Keratinocyte (primary cell): ENCODE data around the gene OR8A1. TPM values are rescaled to one million over a fixed set of nuclear protein-coding genes. Genes with fewer than 3 reads are reported as not detected.

Experiments
- DNase-seq: peaks from one replicate; pipeline ENCODE4 v3.0.0-alpha.2; 2011; ENCODE audit warnings: low read depth, missing footprints, low spot score
- FAIRE-seq: peaks from 2 replicates; lab custom pipeline; 2011; peaks lifted over from hg19 to GRCh38; lab: Jason Lieb, UNC
- H2AFZ ChIP-seq: 2 replicates; pipeline ENCODE4 v1.6.0; 2012; ENCODE audit warnings: low read length, control low read depth, inconsistent platforms; ENCODE audit not compliant: control insufficient read depth
- H3K27ac ChIP-seq: 2 replicates; pipeline ENCODE4 v1.5.1; 2011; ENCODE audit warnings: low read length; ENCODE audit not compliant: control insufficient read depth, insufficient read depth
- H3K27me3 ChIP-seq: 3 replicates; pipeline ENCODE4 v1.6.0; 2011; ENCODE audit warnings: low read length; ENCODE audit not compliant: control insufficient read depth, insufficient read depth; ENCODE audit errors: extremely low read depth
- H3K36me3 ChIP-seq, 2 experiments: 2 replicates in 1 of 2; 3 replicates in 1 of 2; pipeline ENCODE4 v1.5.1; 2011; ENCODE audit warnings: low read length in 2 of 2, mild to moderate bottlenecking in 1 of 2; ENCODE audit not compliant: control insufficient read depth in 2 of 2, insufficient read depth in 2 of 2; ENCODE audit errors: extremely low read depth in 1 of 2
- H3K4me1 ChIP-seq: 3 replicates; pipeline ENCODE4 v1.5.1; 2011; ENCODE audit warnings: low read length; ENCODE audit not compliant: control insufficient read depth, insufficient read depth; ENCODE audit errors: extremely low read depth
- H3K4me2 ChIP-seq: 3 replicates; pipeline ENCODE4 v1.6.0; 2011; ENCODE audit warnings: low read depth, low read length; ENCODE audit not compliant: control insufficient read depth, insufficient read depth; ENCODE audit errors: extremely low read depth
- H3K4me3 ChIP-seq, 3 experiments: fragments of 200-600 bp in 1 of 3; sonication (generic) in 1 of 3; 2 replicates in 2 of 3; 3 replicates in 1 of 3; pipeline ENCODE4 v1.5.1; 2011 to 2016; ENCODE audit warnings: low read length in 3 of 3, mild to moderate bottlenecking in 3 of 3, control low read depth in 2 of 3, inconsistent platforms in 1 of 3, low read depth in 1 of 3, mixed read lengths in 1 of 3, mixed run types in 1 of 3, moderate library complexity in 1 of 3; ENCODE audit not compliant: control insufficient read depth in 2 of 3, insufficient read depth in 2 of 3; ENCODE audit errors: extremely low read depth in 1 of 3
- H3K79me2 ChIP-seq: 2 replicates; pipeline ENCODE4 v1.6.0; 2012; ENCODE audit warnings: low read length; ENCODE audit not compliant: control insufficient read depth, insufficient read depth
- H3K9ac ChIP-seq: 3 replicates; pipeline ENCODE4 v1.6.0; 2011; ENCODE audit warnings: low read length; ENCODE audit not compliant: control insufficient read depth, insufficient read depth; ENCODE audit errors: extremely low read depth
- H3K9me1 ChIP-seq: 3 replicates; pipeline ENCODE4 v1.6.0; 2011; ENCODE audit warnings: low read length; ENCODE audit not compliant: control insufficient read depth, insufficient read depth; ENCODE audit errors: extremely low read depth
- H3K9me3 ChIP-seq: 2 replicates; pipeline ENCODE4 v1.5.1; 2012; ENCODE audit warnings: low read depth, low read length; ENCODE audit not compliant: control insufficient read depth
- H4K20me1 ChIP-seq: 3 replicates; pipeline ENCODE4 v1.6.0; 2011; ENCODE audit warnings: low read length; ENCODE audit not compliant: control insufficient read depth, insufficient read depth; ENCODE audit errors: extremely low read depth
- CTCF ChIP-seq, 3 experiments: IDR thresholded peaks in 1 of 3; conservative IDR thresholded peaks in 1 of 3; optimal IDR thresholded peaks in 1 of 3; 2 replicates in 2 of 3; 3 replicates in 1 of 3; pipeline versions ENCODE3 to v1.5.1; 2011; ENCODE audit warnings: low read length in 3 of 3, mild to moderate bottlenecking in 3 of 3, moderate library complexity in 2 of 3, control low read depth in 1 of 3, inconsistent platforms in 1 of 3; ENCODE audit not compliant: insufficient read depth in 2 of 3; ENCODE audit errors: extremely low read depth in 1 of 3
- EZH2 ChIP-seq: IDR thresholded peaks from one replicate; pipeline ENCODE4 v1.6.1; 2012; ENCODE audit warnings: inconsistent platforms, mild to moderate bottlenecking, low read length, moderate library complexity
- dilution Hi-C: fragments of 300-500 bp; cut with MboI; formaldehyde crosslinking; loops from one replicate; pipeline ENCODE4 v1.7.0; 2020; ENCODE audit warnings: low sequenced_read_pairs; ENCODE audit not compliant: extremely low pct_ligation_motif_present
- polyA plus RNA-seq, 5 experiments: library from polyadenylated mRNA; depleted of rRNA in 3 of 5; stranded (reverse) in 3 of 5; stranded (forward) in 1 of 5; unstranded in 1 of 5; fragments of >200 nt; gene quantifications; 1 replicate in 1 of 5; 2 replicates in 3 of 5; 3 replicates in 1 of 5; pipeline versions ENCODE4 v1.2.1 to v1.2.3, GENCODE V29; 2011 to 2012; ENCODE audit warnings: missing spikeins in 2 of 5, low read depth in 1 of 5, low replicate concordance in 1 of 5

OR8A1 gene
- polyA plus RNA-seq, 1 donor (not counting 4 experiments of a cell fraction or from before 2014, with no cell fraction given), result not detected

- Histone ChIP-seq H2AFZ (no peak overlapping the region), H3K9me1 (no peaks in the 10 kb centered on the region), H3K4me2 (no peak overlapping the region), H4K20me1 (no peaks in the 10 kb centered on the region), H3K36me3 (no peaks in the 10 kb centered on the region), H3K9me3 (no peaks in the 10 kb centered on the region), H3K27ac (no peak overlapping the region), H3K4me1 (no peaks in the 10 kb centered on the region), H3K9ac (no peak overlapping the region), H3K79me2 (no peaks in the 10 kb centered on the region), H3K4me3 (no peak overlapping the region), H3K27me3 (no peaks in the 10 kb centered on the region)
- TF ChIP-seq EZH2 (no peak), CTCF (optimal IDR thresholded peaks at IDR 0.05 in 1 of 3, IDR thresholded peaks at IDR 0.05 in 1 of 3, conservative IDR thresholded peaks at IDR 0.05 in 1 of 3; ENCODE audit: extremely low read depth in 1 of 3, insufficient read depth in 2 of 3, low read length in 3 of 3) (no peak)
- DNase-seq, result no peak
- FAIRE-seq, result no peak
- dilution Hi-C loops, result no loop called here
These were observed 31.8 kb upstream of the OR8A1 start for GRCh38 chr11:124538019-124538418.

- FAIRE-seq (no peak), DNase-seq (no peak)
- dilution Hi-C loops, result no loop called here
- Histone ChIP-seq H3K4me1 (no peaks in the 10 kb centered on the region), H3K36me3 (no peaks in the 10 kb centered on the region), H3K4me2 (no peak overlapping the region), H3K9me3 (no peaks in the 10 kb centered on the region), H3K9ac (no peak overlapping the region), H4K20me1 (no peaks in the 10 kb centered on the region), H3K27ac (no peak overlapping the region), H3K27me3 (no peaks in the 10 kb centered on the region), H3K79me2 (no peaks in the 10 kb centered on the region), H2AFZ (no peak overlapping the region), H3K9me1 (no peaks in the 10 kb centered on the region), H3K4me3 (no peak overlapping the region)
- TF ChIP-seq CTCF (optimal IDR thresholded peaks at IDR 0.05 in 1 of 3, IDR thresholded peaks at IDR 0.05 in 1 of 3, conservative IDR thresholded peaks at IDR 0.05 in 1 of 3; ENCODE audit: extremely low read depth in 1 of 3, insufficient read depth in 2 of 3, low read length in 3 of 3) (no peak), EZH2 (no peak)
These were observed 28.6 kb upstream of the OR8A1 start for GRCh38 chr11:124541204-124541603.
